Measurements from ENCODE around the gene ARHGAP26. TPM values are rescaled to one million over a fixed set of nuclear protein-coding genes. Genes with fewer than 3 reads are reported as not detected.

Gene ARHGAP26
- total RNA-seq, 1 donor = 1.7 TPM

- TF ChIP-seq CTCF (IDR thresholded peaks at IDR 0.05; ENCODE audit: insufficient read depth, low read depth, low read length) = no peak
- no peak for DNase-seq (ENCODE audit: low read depth)
- no peak overlapping the region for H3K4me3 ChIP-seq (ENCODE audit: low read depth, low read length)
These were observed 6.5 kb upstream of the ARHGAP26 start for GRCh38 chr5:142763701-142764100.

GRCh38 chr5:142767178-142767577, 3.0 kb upstream of the ARHGAP26 start:
- no peak overlapping the region for H3K4me3 ChIP-seq (ENCODE audit: low read depth, low read length)
- no peak for DNase-seq (ENCODE audit: low read depth)
- TF ChIP-seq CTCF (IDR thresholded peaks at IDR 0.05; ENCODE audit: insufficient read depth, low read depth, low read length) = no peak

- no peak for TF ChIP-seq CTCF (IDR thresholded peaks at IDR 0.05; ENCODE audit: insufficient read depth, low read depth, low read length)
- no peak overlapping the region for H3K4me3 ChIP-seq (ENCODE audit: low read depth, low read length)
- no peak for DNase-seq (ENCODE audit: low read depth)
These were observed 2.3 kb upstream of the ARHGAP26 start for GRCh38 chr5:142767911-142768310.

GRCh38 chr5:142769251-142769792, 855 bp upstream of the ARHGAP26 start:
- TF ChIP-seq CTCF (IDR thresholded peaks at IDR 0.05; ENCODE audit: insufficient read depth, low read depth, low read length) = no peak
- DNase-seq (ENCODE audit: low read depth) = no peak
- H3K4me3 ChIP-seq (ENCODE audit: low read depth, low read length) = peak overlapping the region; percentile 90

GRCh38 chr5:142770650-142771609, 753 bp downstream of the ARHGAP26 start:
- DNase-seq (ENCODE audit: low read depth) = no peak
- no peak for TF ChIP-seq CTCF (IDR thresholded peaks at IDR 0.05; ENCODE audit: insufficient read depth, low read depth, low read length)
- H3K4me3 ChIP-seq (ENCODE audit: low read depth, low read length) = peak overlapping the region; percentile 90

GRCh38 chr5:142771666-142772065, 1.5 kb downstream of the ARHGAP26 start:
- no peak for TF ChIP-seq CTCF (IDR thresholded peaks at IDR 0.05; ENCODE audit: insufficient read depth, low read depth, low read length)
- H3K4me3 ChIP-seq (ENCODE audit: low read depth, low read length) = no peak overlapping the region
- no peak for DNase-seq (ENCODE audit: low read depth)
